Measurements from ENCODE around the gene TNNT2.

DNA sequence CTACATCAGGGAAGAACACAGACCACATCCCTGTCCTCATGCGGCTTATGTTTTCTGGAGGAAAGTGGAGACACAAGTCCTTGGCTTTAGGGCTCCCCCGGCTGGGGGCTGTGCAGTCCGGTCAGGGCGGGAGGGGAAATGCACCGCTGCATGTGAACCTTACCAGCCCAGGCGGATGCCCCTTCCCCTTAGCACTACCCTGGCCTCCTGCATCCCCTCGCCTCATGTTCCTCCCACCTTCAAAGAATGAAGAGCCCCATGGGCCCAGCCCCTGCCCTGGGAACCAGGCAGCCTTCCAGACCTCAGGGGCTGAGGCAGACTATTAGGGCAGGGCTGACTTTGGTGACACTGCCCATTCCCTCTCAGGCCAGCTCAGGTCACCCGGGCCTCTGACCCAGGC lies 45.5 kb downstream of the TNNT2 start:
- TF ChIP-seq, protein P1, sequence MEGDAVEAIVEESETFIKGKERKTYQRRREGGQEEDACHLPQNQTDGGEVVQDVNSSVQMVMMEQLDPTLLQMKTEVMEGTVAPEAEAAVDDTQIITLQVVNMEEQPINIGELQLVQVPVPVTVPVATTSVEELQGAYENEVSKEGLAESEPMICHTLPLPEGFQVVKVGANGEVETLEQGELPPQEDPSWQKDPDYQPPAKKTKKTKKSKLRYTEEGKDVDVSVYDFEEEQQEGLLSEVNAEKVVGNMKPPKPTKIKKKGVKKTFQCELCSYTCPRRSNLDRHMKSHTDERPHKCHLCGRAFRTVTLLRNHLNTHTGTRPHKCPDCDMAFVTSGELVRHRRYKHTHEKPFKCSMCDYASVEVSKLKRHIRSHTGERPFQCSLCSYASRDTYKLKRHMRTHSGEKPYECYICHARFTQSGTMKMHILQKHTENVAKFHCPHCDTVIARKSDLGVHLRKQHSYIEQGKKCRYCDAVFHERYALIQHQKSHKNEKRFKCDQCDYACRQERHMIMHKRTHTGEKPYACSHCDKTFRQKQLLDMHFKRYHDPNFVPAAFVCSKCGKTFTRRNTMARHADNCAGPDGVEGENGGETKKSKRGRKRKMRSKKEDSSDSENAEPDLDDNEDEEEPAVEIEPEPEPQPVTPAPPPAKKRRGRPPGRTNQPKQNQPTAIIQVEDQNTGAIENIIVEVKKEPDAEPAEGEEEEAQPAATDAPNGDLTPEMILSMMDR (IDR thresholded peaks at IDR 0.05): no peak
- TF ChIP-seq POLR2A (IDR thresholded peaks at IDR 0.05): no peak

Data from esophagus squamous epithelium (tissue), 4 donors.